Kidney epithelial cell (primary cell): ENCODE data around the gene F7. TPM values are rescaled to one million over a fixed set of nuclear protein-coding genes. Genes with fewer than 3 reads are reported as not detected.

ENCODE experiments used
- DNase-seq: peaks from one replicate; pipeline ENCODE4 v3.0.0-alpha.2; 2010; ENCODE audit warnings: low read depth
- H3K27me3 ChIP-seq: 2 replicates; pipeline ENCODE4 v1.6.0; 2011; ENCODE audit warnings: low read length; ENCODE audit not compliant: control insufficient read depth, insufficient read depth
- H3K36me3 ChIP-seq: 2 replicates; pipeline ENCODE4 v1.5.1; 2011; ENCODE audit warnings: low read length; ENCODE audit not compliant: control insufficient read depth, insufficient read depth
- H3K4me3 ChIP-seq: 2 replicates; pipeline ENCODE4 v1.5.1; 2011; ENCODE audit warnings: low read depth, mild to moderate bottlenecking, control low read depth, low read length
- total RNA-seq: library from RNA; depleted of rRNA; stranded (reverse); fragments of >200 nt; gene quantifications from 2 replicates; pipeline ENCODE4 v1.2.3, GENCODE V29; 2015
- TF ChIP-seq, protein P1 (sequence below): IDR thresholded peaks from 2 replicates; pipeline ENCODE4 v1.5.1; 2011; ENCODE audit warnings: mild to moderate bottlenecking, moderate library complexity, low read length, control low read depth, inconsistent platforms; ENCODE audit not compliant: insufficient read depth, poor library complexity, severe bottlenecking

Gene F7
- total RNA-seq, 1 donor from 2014 or later, result 0.38 TPM

DNA sequence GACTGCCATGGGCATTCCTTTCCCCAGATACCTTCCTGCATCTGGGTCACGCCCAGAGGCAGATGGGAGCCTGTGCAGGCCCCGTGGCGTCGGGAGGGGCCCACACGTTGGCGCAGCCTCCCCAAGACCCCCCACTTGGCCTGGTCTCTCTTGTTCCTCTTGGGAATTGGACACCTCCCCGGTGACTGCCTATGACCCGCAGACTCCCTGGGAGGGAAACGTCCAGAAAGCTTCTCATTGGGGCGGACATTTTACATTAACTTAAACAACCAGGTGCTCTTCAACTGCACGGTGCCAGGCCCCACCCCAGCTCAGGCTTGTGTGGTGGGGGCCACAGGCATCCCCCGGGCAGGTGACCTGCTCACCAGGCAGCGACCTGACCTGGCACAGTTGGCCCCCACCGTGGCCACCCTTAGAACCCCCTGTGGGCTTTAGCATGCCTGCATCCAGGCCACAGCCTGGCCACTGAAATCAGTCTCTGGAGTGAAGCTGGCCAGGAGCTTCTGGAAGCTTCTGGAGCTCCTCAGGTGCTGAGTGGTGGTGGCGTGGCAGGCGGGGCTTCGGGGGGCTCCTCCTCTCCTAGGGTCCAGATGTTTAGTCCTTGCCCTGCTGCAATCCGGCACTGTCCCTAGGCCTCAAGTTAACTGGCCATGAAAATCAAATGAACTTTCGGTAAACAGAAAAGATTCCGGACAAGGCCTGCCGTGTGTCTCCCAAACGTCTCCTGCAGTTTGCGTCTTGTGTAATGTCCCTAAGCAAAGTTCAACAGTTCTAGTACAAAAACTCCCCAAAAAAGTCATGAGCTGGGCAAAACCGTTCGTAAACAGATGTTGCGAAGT lies 44.3 kb downstream of the F7 start:
- Histone ChIP-seq H3K4me3 (no peak overlapping the region), H3K36me3 (no peaks in the 10 kb centered on the region), H3K27me3 (peaks cover 22% of the 10 kb centered on the region)
- no peak for DNase-seq
- TF ChIP-seq, protein P1, sequence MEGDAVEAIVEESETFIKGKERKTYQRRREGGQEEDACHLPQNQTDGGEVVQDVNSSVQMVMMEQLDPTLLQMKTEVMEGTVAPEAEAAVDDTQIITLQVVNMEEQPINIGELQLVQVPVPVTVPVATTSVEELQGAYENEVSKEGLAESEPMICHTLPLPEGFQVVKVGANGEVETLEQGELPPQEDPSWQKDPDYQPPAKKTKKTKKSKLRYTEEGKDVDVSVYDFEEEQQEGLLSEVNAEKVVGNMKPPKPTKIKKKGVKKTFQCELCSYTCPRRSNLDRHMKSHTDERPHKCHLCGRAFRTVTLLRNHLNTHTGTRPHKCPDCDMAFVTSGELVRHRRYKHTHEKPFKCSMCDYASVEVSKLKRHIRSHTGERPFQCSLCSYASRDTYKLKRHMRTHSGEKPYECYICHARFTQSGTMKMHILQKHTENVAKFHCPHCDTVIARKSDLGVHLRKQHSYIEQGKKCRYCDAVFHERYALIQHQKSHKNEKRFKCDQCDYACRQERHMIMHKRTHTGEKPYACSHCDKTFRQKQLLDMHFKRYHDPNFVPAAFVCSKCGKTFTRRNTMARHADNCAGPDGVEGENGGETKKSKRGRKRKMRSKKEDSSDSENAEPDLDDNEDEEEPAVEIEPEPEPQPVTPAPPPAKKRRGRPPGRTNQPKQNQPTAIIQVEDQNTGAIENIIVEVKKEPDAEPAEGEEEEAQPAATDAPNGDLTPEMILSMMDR, result no peak

- TF ChIP-seq, protein P1, result no peak
- no peak overlapping the region for H3K4me3 ChIP-seq
- DNase-seq, result no peak
- peaks cover 22% of the 10 kb centered on the region for H3K27me3 ChIP-seq
- no peaks in the 10 kb centered on the region for H3K36me3 ChIP-seq
These were observed 45.2 kb downstream of the F7 start for GRCh38 chr13:113150550-113151365.

GRCh38 chr13:113151745-113152690 lies 46.4 kb downstream of the F7 start:
- no peaks in the 10 kb centered on the region for H3K36me3 ChIP-seq
- DNase-seq, result no peak
- TF ChIP-seq, protein P1, result no peak
- no peak overlapping the region for H3K4me3 ChIP-seq
- peaks cover 21% of the 10 kb centered on the region for H3K27me3 ChIP-seq

GRCh38 chr13:113152691-113152983 lies 47.0 kb downstream of the F7 start:
- H3K4me3 ChIP-seq, result no peak overlapping the region
- no peak for DNase-seq
- H3K27me3 ChIP-seq, result peaks cover 22% of the 10 kb centered on the region
- no peaks in the 10 kb centered on the region for H3K36me3 ChIP-seq
- TF ChIP-seq, protein P1, result no peak

GRCh38 chr13:113152984-113153809 lies 47.6 kb downstream of the F7 start:
- Histone ChIP-seq H3K27me3 (peaks cover 22% of the 10 kb centered on the region), H3K36me3 (no peaks in the 10 kb centered on the region), H3K4me3 (peak overlapping the region; percentile 22)
- no peak for DNase-seq
- TF ChIP-seq, protein P1, result no peak
